Tibial nerve (tissue), 4 donors: ENCODE data around the gene TANC1. TPM values are rescaled to one million over a fixed set of nuclear protein-coding genes. Genes with fewer than 3 reads are reported as not detected.
A peak's percentile ranks its signal among the peaks of the same experiment; 100 is the strongest.

Experiments
- DNase-seq, 2 donors: peaks; one replicate each; pipeline ENCODE4 v3.0.0-alpha.2; 2019; ENCODE audit warnings: low spot score in 2 of 2
- H3K27ac ChIP-seq, 4 donors: fragments of 200-600 bp; sonication (generic) in 3 of 4; one replicate each; pipeline ENCODE4 v1.5.1; 2017 to 2019; ENCODE audit warnings: mild to moderate bottlenecking in 1 of 4
- H3K27me3 ChIP-seq, 2 donors: fragments of 200-600 bp; sonication (generic) in 1 of 2; one replicate each; pipeline versions ENCODE4 v1.5.1 to v1.6.0; 2017 to 2019
- H3K36me3 ChIP-seq, 3 donors: fragments of 200-600 bp; sonication (generic); one replicate each; pipeline ENCODE4 v1.5.1; 2018 to 2019
- H3K4me1 ChIP-seq, 4 donors: fragments of 200-600 bp; sonication (generic) in 3 of 4; one replicate each; pipeline ENCODE4 v1.5.1; 2017 to 2019
- H3K4me3 ChIP-seq, 4 donors: fragments of 200-600 bp; sonication (generic) in 3 of 4; one replicate each; pipeline ENCODE4 v1.5.1; 2017 to 2019; ENCODE audit warnings: mild to moderate bottlenecking in 1 of 4, moderate library complexity in 1 of 4
- H3K9me3 ChIP-seq, 4 donors: fragments of 200-600 bp; sonication (generic) in 3 of 4; one replicate each; pipeline ENCODE4 v1.5.1; 2017 to 2019
- EP300 ChIP-seq, 2 donors: sonication (generic); formaldehyde crosslinking; IDR thresholded peaks; one replicate each; pipeline ENCODE4 v1.6.1; 2017; ENCODE audit warnings: antibody characterized with exemption in 2 of 2, mild to moderate bottlenecking in 1 of 2
- POLR2A ChIP-seq, 2 donors: fragments of 450-650 bp; IDR thresholded peaks; one replicate each; pipeline ENCODE4 v1.6.1; 2017; ENCODE audit warnings: antibody characterized with exemption in 2 of 2, mild to moderate bottlenecking in 2 of 2, moderate library complexity in 2 of 2
- WGBS, 2 donors: methylation state at CpG; one replicate each; pipeline ENCODE4 v1.1.5; 2018; 5-methylcytosine and 5-hydroxymethylcytosine counted together
- total RNA-seq, 4 donors: library from RNA; depleted of rRNA; stranded (reverse); fragments of >200 nt; gene quantifications; one replicate each; pipeline ENCODE4 v1.1.0, GENCODE V29; 2016
- TF ChIP-seq, protein P1 (sequence below), 5 experiments: fragments of 200-600 bp in 3 of 5; fragments of 450-650 bp in 2 of 5; sonication (generic) in 3 of 5; IDR thresholded peaks; one replicate each; pipeline ENCODE4 v1.5.1; 2016 to 2019; ENCODE audit warnings: antibody characterized with exemption in 5 of 5, mild to moderate bottlenecking in 3 of 5, moderate library complexity in 2 of 5

Gene TANC1
- total RNA-seq, 4 donors from 2014 or later = 43.5 to 66.3 (median 57.6) TPM

DNA sequence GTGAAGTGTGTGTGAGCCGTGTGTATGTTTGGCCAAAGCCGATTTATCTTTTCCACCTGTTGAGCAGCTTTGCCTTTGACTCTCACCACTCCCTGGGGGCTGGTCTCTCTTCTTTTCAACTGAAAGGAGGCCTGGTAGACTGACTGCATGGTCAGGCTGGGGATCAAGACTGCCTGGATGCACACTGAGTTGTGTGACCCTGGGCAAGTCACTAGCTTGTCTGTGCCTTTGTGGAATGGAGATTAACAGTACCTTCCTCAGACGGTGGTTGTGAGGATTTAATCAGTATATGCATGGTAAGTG lies 85.5 kb downstream of the TANC1 start:
- H3K4me1 ChIP-seq = peaks cover 0 to 50% (median 22%) of the 10 kb centered on the region in 4 donors
- no peaks in the 10 kb centered on the region for H3K36me3 ChIP-seq
- TF ChIP-seq, protein P1, sequence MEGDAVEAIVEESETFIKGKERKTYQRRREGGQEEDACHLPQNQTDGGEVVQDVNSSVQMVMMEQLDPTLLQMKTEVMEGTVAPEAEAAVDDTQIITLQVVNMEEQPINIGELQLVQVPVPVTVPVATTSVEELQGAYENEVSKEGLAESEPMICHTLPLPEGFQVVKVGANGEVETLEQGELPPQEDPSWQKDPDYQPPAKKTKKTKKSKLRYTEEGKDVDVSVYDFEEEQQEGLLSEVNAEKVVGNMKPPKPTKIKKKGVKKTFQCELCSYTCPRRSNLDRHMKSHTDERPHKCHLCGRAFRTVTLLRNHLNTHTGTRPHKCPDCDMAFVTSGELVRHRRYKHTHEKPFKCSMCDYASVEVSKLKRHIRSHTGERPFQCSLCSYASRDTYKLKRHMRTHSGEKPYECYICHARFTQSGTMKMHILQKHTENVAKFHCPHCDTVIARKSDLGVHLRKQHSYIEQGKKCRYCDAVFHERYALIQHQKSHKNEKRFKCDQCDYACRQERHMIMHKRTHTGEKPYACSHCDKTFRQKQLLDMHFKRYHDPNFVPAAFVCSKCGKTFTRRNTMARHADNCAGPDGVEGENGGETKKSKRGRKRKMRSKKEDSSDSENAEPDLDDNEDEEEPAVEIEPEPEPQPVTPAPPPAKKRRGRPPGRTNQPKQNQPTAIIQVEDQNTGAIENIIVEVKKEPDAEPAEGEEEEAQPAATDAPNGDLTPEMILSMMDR (IDR thresholded peaks at IDR 0.05) = no peak
- TF ChIP-seq POLR2A (IDR thresholded peaks at IDR 0.05) = no peak
- TF ChIP-seq EP300 (IDR thresholded peaks at IDR 0.05) = no peak
- H3K27ac ChIP-seq = peak overlapping the region in 2 of 4 donors; percentile 51 to 76
- H3K4me3 ChIP-seq = no peak overlapping the region
- no peaks in the 10 kb centered on the region for H3K27me3 ChIP-seq
- H3K9me3 ChIP-seq = no peaks in the 10 kb centered on the region
- no peak for DNase-seq
- 73 to 74% methylated on average over 3 of the region's 3 CpGs for WGBS, 2 donors

DNA sequence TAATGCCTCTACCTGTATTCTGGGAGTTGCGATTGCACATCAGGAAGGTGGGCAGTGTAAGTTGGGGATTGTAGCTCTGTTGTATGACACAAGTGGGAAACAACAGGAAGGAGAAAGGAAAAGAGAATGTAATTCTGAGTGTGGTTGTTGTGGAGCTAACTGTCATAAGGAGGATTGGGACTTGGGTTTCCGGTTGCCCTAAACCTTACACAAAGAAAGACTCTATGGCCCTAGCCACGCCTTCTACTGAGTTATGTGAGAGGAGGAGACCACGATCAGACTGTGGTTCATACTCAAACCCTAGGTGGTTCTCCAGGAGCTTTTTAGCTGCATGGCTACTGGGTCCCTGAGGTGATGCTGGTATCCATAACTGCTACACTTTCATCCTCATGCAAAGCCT lies 86.5 kb downstream of the TANC1 start:
- Histone ChIP-seq H3K9me3 (no peaks in the 10 kb centered on the region), H3K4me1 (peaks cover 0 to 51% (median 22%) of the 10 kb centered on the region in 4 donors), H3K27ac (peak overlapping the region in 1 of 4 donors; percentile 76), H3K36me3 (no peaks in the 10 kb centered on the region), H3K4me3 (no peak overlapping the region), H3K27me3 (no peaks in the 10 kb centered on the region)
- TF ChIP-seq, protein P1 (IDR thresholded peaks at IDR 0.05) = no peak
- TF ChIP-seq EP300 (IDR thresholded peaks at IDR 0.05) (no peak), POLR2A (IDR thresholded peaks at IDR 0.05) (no peak)
- DNase-seq = no peak
- 48 to 60% methylated on average over 4 of the region's 4 CpGs for WGBS, 2 donors

DNA sequence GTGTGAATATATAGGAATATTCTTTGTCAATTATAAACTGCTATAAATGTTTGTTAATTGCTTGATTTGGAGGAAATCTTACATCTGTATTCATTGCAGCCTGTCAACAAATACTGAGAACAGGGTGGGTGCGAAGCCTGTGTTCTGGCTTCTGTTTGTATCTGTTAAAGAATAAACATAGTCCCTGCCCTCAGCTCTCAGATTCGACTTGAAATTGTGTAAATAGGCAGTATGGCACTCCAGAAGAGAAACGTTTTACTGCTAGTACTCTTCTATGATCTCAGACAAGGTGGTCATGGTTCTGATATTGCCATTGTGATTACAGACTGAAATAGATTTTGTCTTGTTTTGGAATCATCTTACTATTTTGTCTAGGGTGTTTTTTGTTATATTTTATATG lies 92.1 kb downstream of the TANC1 start:
- Histone ChIP-seq H3K36me3 (no peaks in the 10 kb centered on the region), H3K9me3 (no peaks in the 10 kb centered on the region), H3K4me3 (no peak overlapping the region), H3K4me1 (peaks cover 0 to 23% (median 9%) of the 10 kb centered on the region in 4 donors), H3K27me3 (no peaks in the 10 kb centered on the region), H3K27ac (no peak overlapping the region)
- TF ChIP-seq, protein P1 (IDR thresholded peaks at IDR 0.05) = no peak
- TF ChIP-seq EP300 (IDR thresholded peaks at IDR 0.05) = no peak
- TF ChIP-seq POLR2A (IDR thresholded peaks at IDR 0.05) = no peak
- 61 to 73% methylated on average over 3 of the region's 3 CpGs for WGBS, 2 donors
- DNase-seq = no peak

DNA sequence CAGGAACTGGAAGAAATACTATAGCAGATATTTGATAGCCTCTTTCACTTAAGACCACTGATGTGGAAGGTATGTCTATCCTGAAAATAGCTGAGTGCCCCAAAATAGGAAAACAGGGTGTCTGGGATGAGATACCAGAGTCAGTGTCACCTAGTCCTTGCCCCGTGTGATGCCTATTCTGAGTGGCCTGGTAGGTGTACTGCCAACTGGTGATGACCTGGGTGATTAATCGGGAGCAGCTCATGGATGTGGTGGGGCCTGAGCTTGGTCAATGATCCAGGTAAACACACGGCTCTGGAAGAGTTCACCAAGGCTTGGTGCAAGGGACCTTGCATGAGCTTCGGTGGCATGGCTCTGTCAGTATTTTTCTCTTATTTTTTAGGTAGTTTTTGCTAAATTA lies 95.2 kb downstream of the TANC1 start:
- 93% methylated on average over 4 of the region's 4 CpGs for WGBS, 2 donors
- TF ChIP-seq, protein P1 (IDR thresholded peaks at IDR 0.05) = no peak
- no peak for TF ChIP-seq EP300 (IDR thresholded peaks at IDR 0.05)
- no peak for TF ChIP-seq POLR2A (IDR thresholded peaks at IDR 0.05)

DNA sequence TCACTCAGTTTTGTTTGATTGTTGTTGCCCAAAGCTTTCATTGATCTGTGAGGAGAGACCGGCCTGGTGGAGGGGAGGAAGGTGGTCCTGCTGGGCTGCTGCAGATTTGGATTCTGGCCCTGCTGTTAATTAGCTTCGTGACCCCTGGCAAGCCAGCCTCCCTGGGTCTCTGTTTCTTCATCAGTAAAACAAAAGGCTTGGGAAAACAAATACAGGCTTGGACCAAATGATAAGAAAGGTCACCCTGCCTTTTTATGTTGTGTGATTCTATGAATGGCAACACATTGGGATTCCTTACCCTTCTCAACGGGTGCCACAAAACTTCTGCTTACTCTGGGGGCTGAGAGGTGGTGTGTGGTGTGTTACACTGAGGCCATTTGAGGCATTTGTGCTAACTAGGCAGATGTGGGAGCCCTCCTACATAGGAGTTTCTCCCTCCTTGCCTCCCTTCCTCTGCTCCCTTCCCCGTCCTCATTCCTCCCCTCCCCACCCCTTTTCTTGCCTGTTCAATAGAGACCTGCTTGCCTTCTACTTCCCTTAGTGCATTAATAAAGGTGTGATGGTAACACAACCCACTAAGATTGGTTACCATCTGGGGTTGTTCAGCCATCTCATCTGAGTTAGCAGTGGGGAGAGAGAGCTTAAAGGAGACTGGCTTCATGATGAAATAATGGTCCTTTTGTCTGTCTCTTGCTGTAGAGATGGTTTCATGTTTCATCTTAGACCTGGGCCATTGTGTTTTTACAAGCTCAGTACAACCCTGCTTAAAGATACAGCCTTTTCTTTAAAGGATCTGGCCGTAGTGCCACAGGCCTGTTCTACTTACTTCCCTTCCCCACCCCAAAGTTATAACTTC lies 96.2 kb downstream of the TANC1 start:
- Histone ChIP-seq H3K36me3 (peaks cover 0 to 8% (median 0%) of the 10 kb centered on the region in 3 donors), H3K27me3 (no peaks in the 10 kb centered on the region), H3K4me1 (peaks cover 0 to 41% (median 6%) of the 10 kb centered on the region in 4 donors), H3K27ac (peak overlapping the region in 2 of 4 donors; percentile 37 to 43), H3K4me3 (no peak overlapping the region), H3K9me3 (no peaks in the 10 kb centered on the region)
- DNase-seq = no peak
- 36 to 48% methylated on average over 5 of the region's 5 CpGs for WGBS, 2 donors
- no peak for TF ChIP-seq EP300 (IDR thresholded peaks at IDR 0.05)
- TF ChIP-seq, protein P1 (IDR thresholded peaks at IDR 0.05) = no peak
- no peak for TF ChIP-seq POLR2A (IDR thresholded peaks at IDR 0.05)

More for the DNA sequence above, 95.2 kb downstream of the TANC1 start:
- Histone ChIP-seq H3K4me1 (peaks cover 0 to 32% (median 6%) of the 10 kb centered on the region in 4 donors), H3K27me3 (no peaks in the 10 kb centered on the region), H3K27ac (no peak overlapping the region), H3K36me3 (peaks cover 0 to 8% (median 0%) of the 10 kb centered on the region in 3 donors), H3K4me3 (no peak overlapping the region), H3K9me3 (no peaks in the 10 kb centered on the region)
- no peak for DNase-seq
